ENCODE results near the gene TTR. TPM values are rescaled to one million over a fixed set of nuclear protein-coding genes. Genes with fewer than 3 reads are reported as not detected.

The TTR gene
- total RNA-seq, 4 donors from 2014 or later = 2.5 TPM; not detected in 3

DNA sequence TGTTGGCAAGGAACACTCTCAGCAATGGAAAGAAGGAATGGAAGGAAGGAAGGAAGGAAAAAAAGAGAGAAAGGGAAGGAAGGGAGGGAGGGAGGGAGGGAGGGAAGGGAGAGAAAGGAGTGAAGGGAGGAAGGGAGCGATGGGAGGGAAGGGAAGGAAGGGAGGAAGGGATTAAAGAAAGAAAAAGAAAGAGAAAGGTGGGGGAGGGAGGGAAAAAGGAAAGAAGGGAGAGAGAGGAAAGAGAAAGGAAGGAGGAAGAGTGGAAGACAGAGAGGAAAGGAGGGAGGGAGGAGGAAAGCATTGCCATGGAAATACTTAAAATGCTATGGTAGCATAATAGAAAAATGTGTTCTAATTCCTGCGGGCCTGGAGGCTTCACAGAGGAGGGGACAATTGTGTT is 22.4 kb downstream of the TTR start:
- DNase-seq = no peak
- Histone ChIP-seq H3K4me3 (no peak overlapping the region), H3K27ac (no peak overlapping the region), H3K27me3 (no peaks in the 10 kb centered on the region), H3K9me3 (no peaks in the 10 kb centered on the region), H3K36me3 (no peaks in the 10 kb centered on the region), H3K4me1 (no peaks in the 10 kb centered on the region)
- no peak for TF ChIP-seq POLR2A (IDR thresholded peaks at IDR 0.05)
- TF ChIP-seq, protein P1, sequence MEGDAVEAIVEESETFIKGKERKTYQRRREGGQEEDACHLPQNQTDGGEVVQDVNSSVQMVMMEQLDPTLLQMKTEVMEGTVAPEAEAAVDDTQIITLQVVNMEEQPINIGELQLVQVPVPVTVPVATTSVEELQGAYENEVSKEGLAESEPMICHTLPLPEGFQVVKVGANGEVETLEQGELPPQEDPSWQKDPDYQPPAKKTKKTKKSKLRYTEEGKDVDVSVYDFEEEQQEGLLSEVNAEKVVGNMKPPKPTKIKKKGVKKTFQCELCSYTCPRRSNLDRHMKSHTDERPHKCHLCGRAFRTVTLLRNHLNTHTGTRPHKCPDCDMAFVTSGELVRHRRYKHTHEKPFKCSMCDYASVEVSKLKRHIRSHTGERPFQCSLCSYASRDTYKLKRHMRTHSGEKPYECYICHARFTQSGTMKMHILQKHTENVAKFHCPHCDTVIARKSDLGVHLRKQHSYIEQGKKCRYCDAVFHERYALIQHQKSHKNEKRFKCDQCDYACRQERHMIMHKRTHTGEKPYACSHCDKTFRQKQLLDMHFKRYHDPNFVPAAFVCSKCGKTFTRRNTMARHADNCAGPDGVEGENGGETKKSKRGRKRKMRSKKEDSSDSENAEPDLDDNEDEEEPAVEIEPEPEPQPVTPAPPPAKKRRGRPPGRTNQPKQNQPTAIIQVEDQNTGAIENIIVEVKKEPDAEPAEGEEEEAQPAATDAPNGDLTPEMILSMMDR (IDR thresholded peaks at IDR 0.05) = no peak

DNA sequence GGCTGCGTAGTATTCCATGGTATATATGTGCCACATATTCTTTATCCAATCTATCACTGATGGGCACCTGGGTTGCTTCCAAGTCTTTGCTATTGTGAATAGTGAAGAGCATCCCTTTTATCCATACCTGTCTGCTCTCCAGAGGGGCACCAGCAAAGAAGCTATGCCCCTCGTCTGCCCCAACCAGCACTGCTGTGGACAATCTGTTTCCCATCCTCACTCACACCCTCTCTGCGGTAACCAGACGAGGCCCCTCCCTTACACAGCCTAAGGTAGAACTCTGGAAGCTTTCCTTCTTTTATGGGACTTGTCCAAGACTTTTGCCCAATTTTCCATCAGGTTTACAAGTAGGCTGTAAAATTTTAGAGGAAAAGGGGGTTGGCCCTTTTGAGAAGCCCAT is 24.9 kb downstream of the TTR start:
- H3K36me3 ChIP-seq = no peaks in the 10 kb centered on the region
- H3K27ac ChIP-seq = no peak overlapping the region
- H3K27me3 ChIP-seq = no peaks in the 10 kb centered on the region
- H3K4me1 ChIP-seq = no peaks in the 10 kb centered on the region
- no peak overlapping the region for H3K4me3 ChIP-seq
- no peak for DNase-seq
- TF ChIP-seq, protein P1 (IDR thresholded peaks at IDR 0.05) = no peak
- TF ChIP-seq POLR2A (IDR thresholded peaks at IDR 0.05) = no peak
- H3K9me3 ChIP-seq = no peaks in the 10 kb centered on the region

DNA sequence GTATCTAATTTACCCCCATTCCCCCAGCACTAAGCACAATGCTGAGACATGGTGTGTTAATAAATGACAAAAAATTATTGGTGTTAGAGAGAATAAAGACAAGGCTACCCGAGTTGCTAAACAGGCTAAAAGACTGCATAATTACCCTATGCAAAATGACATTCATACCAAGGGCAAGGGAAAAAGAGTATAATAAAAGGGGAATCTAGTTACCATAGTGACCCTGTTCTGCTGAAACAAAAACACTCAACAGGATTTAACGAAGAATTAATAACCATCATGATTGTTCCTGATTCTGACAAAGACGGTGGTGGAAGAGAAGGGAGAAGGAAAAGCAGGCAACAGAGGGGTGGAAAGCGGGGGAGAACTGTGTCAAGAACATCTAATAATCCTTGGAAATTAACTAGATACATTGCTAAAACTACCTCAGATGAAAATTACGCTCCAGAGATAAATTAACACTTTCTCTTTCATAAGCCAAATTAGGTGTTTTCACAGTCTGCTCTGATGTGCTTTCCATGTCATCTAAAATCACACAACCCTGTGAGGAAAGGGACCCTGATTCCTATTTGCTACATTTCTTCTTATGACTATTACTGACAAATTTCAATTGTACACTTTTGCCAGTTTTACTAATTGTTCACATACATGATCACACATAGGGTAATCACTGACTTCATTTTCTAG is 25.5 kb downstream of the TTR start:
- H3K4me1 ChIP-seq = no peaks in the 10 kb centered on the region
- no peak for DNase-seq
- no peaks in the 10 kb centered on the region for H3K36me3 ChIP-seq
- H3K4me3 ChIP-seq = no peak overlapping the region
- TF ChIP-seq, protein P1 (IDR thresholded peaks at IDR 0.05) = no peak
- no peak for TF ChIP-seq POLR2A (IDR thresholded peaks at IDR 0.05)
- H3K27me3 ChIP-seq = no peaks in the 10 kb centered on the region
- H3K27ac ChIP-seq = no peak overlapping the region
- no peaks in the 10 kb centered on the region for H3K9me3 ChIP-seq

DNA sequence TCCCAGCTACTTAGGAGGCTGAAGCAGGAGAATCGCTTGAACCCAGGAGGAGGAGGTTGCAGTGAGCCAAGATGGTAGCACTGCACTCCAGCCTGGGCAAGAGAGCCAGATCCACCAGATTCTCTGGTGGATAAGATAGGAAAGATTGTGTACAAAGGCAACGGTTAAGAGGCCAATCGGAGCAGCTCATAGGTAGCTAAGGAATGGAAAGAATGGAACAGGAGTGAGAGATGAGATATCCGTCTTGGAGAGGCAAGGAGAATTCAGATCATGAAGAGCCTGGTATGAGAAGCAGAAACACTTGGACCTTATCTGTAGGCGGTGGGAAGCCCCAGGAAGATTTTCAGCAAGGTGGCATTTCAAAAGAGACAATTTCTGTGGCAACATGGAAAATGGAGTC is 27.1 kb downstream of the TTR start:
- Histone ChIP-seq H3K27ac (no peak overlapping the region), H3K4me3 (no peak overlapping the region), H3K4me1 (no peaks in the 10 kb centered on the region), H3K36me3 (no peaks in the 10 kb centered on the region), H3K27me3 (no peaks in the 10 kb centered on the region), H3K9me3 (no peaks in the 10 kb centered on the region)
- no peak for TF ChIP-seq POLR2A (IDR thresholded peaks at IDR 0.05)
- TF ChIP-seq, protein P1 (IDR thresholded peaks at IDR 0.05) = no peak
- no peak for DNase-seq

DNA sequence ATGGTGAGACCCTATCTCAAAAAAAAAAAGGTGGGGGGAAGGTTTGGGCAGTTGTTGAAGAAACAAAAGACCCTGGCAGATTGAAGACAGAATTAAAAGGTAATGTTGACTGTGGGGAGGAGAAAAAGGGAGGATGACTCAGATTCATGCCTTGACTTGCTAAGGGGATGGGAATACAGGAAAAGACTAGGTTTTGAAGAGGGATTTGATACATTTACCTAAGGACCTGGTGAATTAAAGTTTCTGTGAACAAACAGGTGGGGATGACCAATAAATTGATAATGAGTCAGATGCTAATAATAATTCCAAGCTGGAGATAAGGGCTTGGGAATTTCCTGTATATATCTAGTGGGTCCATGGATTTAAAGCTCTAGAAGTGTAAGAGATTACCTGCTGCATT is 27.6 kb downstream of the TTR start:
- no peaks in the 10 kb centered on the region for H3K36me3 ChIP-seq
- H3K9me3 ChIP-seq = no peaks in the 10 kb centered on the region
- H3K4me1 ChIP-seq = no peaks in the 10 kb centered on the region
- no peak for DNase-seq
- no peak overlapping the region for H3K4me3 ChIP-seq
- no peak overlapping the region for H3K27ac ChIP-seq
- no peaks in the 10 kb centered on the region for H3K27me3 ChIP-seq
- TF ChIP-seq, protein P1 (IDR thresholded peaks at IDR 0.05) = no peak
- TF ChIP-seq POLR2A (IDR thresholded peaks at IDR 0.05) = no peak

Data from Peyer's patch (tissue), 4 donors.